Measurements from ENCODE around the gene FLRT2. TPM values are rescaled to one million over a fixed set of nuclear protein-coding genes. Genes with fewer than 3 reads are reported as not detected.

Gene FLRT2
- total RNA-seq, 1 experiment from 2014 or later = 0.07 TPM

GRCh38 chr14:85517114-85517688 is 12.7 kb upstream of the FLRT2 start:
- intact Hi-C loops (cut with micrococcal nuclease) = no loop called here
- H3K27ac ChIP-seq (ENCODE audit: low read length) = no peak overlapping the region
- ChIA-PET CTCF (no interaction called here), POLR2A (ENCODE audit: unreplicated experiment) (no interaction called here)
- no peaks in the 10 kb centered on the region for H4K20me1 ChIP-seq (ENCODE audit: low read length)
- H2AFZ ChIP-seq (ENCODE audit: low read length) = no peak overlapping the region
- DNase-seq (no peak), ATAC-seq (no peak)
- H3K9me2 ChIP-seq (replicated peaks; ENCODE audit: low read length) = no peaks in the 10 kb centered on the region
- TF ChIP-seq EZH2 (IDR thresholded peaks at IDR 0.05; ENCODE audit: low read length, unreplicated experiment) (no peak), CTCF (conservative IDR thresholded peaks at IDR 0.05; ENCODE audit: low read depth, low read length) (no peak), EZH2phosphoT487 (IDR thresholded peaks at IDR 0.05; ENCODE audit: borderline replicate concordance, low read length) (no peak)
- H3K4me3 ChIP-seq (ENCODE audit: low read length) = no peak overlapping the region
- H3F3A ChIP-seq (ENCODE audit: low read length, unreplicated experiment) = no peaks in the 10 kb centered on the region
- H3K4me1 ChIP-seq (ENCODE audit: insufficient read depth, low read length) = peaks cover 5% of the 10 kb centered on the region; the same call in 1 of the 2 replicates
- H3K27me3 ChIP-seq (ENCODE audit: low read length) = no peaks in the 10 kb centered on the region
- BruUV-seq (replicated peaks) = no TSS peak
- H3K9me3 ChIP-seq (ENCODE audit: low read length) = 0 out of 2 replicates have a peak, but pooled peaks cover 4% of the 10 kb centered on the region
- no peak overlapping the region for H3K9ac ChIP-seq (ENCODE audit: low read length)
- no peak overlapping the region for H3K4me2 ChIP-seq (ENCODE audit: low read length)
- no peaks in the 10 kb centered on the region for H3K36me3 ChIP-seq (ENCODE audit: low read depth, low read length)
- no peaks in the 10 kb centered on the region for H3K79me2 ChIP-seq (ENCODE audit: low read length)

DNA sequence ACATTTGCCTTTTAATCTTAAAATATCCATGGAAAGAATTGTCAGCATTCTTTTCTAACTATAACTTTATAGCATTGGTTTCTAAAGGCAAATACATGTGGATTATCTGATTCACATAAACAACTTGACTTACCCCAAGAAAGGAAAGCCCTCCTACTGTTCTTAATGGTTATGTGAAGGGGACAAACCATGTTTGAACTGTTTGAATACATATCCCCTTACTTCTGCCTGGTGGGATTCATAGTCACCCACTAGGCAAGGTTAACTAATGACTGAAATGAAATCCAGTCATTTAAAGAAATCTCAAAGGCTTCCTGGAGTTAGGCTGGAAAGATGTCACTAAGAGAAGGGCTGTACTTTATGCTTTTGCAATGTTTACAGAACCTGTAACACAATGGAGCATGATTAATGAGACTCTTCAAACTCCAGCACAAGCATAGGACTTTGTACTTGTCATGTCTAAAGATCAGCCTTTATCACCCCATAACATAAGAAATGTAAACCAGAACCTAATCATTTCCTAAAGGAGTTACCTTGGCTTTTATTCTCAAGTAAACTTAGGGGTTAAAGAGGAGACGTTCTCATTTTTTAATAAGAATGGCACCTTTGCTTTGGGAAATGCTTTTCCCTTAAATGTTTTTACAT is 10.2 kb upstream of the FLRT2 start:
- CTCF ChIA-PET = no interaction called here
- Histone ChIP-seq H3K27ac (ENCODE audit: low read length) (no peak overlapping the region), H3F3A (ENCODE audit: low read length, unreplicated experiment) (no peaks in the 10 kb centered on the region), H3K4me1 (ENCODE audit: insufficient read depth, low read length) (peaks cover 5% of the 10 kb centered on the region; the same call in 1 of the 2 replicates), H3K9ac (ENCODE audit: low read length) (no peak overlapping the region), H4K20me1 (ENCODE audit: low read length) (no peaks in the 10 kb centered on the region), H3K27me3 (ENCODE audit: low read length) (no peaks in the 10 kb centered on the region), H3K79me2 (ENCODE audit: low read length) (no peaks in the 10 kb centered on the region), H3K9me3 (ENCODE audit: low read length) (0 out of 2 replicates have a peak, but pooled peaks cover 4% of the 10 kb centered on the region), H3K4me2 (ENCODE audit: low read length) (no peak overlapping the region), H3K9me2 (replicated peaks; ENCODE audit: low read length) (no peaks in the 10 kb centered on the region), H2AFZ (ENCODE audit: low read length) (no peak overlapping the region), H3K36me3 (ENCODE audit: low read depth, low read length) (no peaks in the 10 kb centered on the region), H3K4me3 (ENCODE audit: low read length) (no peak overlapping the region)
- DNase-seq (no peak), ATAC-seq (no peak)
- BruUV-seq (replicated peaks) = no TSS peak
- TF ChIP-seq EZH2 (IDR thresholded peaks at IDR 0.05; ENCODE audit: low read length, unreplicated experiment) (no peak), CTCF (conservative IDR thresholded peaks at IDR 0.05; ENCODE audit: low read depth, low read length) (no peak), EZH2phosphoT487 (IDR thresholded peaks at IDR 0.05; ENCODE audit: borderline replicate concordance, low read length) (no peak)
- POLR2A ChIA-PET (ENCODE audit: unreplicated experiment) = no interaction called here
- intact Hi-C loops (cut with micrococcal nuclease) = no loop called here

GRCh38 chr14:85520581-85520980 is 9.4 kb upstream of the FLRT2 start:
- CTCF ChIA-PET = no interaction called here
- no peak overlapping the region for H3K9ac ChIP-seq (ENCODE audit: low read length)
- H2AFZ ChIP-seq (ENCODE audit: low read length) = no peak overlapping the region
- TF ChIP-seq EZH2 (IDR thresholded peaks at IDR 0.05; ENCODE audit: low read length, unreplicated experiment) (no peak), CTCF (conservative IDR thresholded peaks at IDR 0.05; ENCODE audit: low read depth, low read length) (no peak), EZH2phosphoT487 (IDR thresholded peaks at IDR 0.05; ENCODE audit: borderline replicate concordance, low read length) (no peak)
- intact Hi-C loops (cut with micrococcal nuclease) = no loop called here
- no peaks in the 10 kb centered on the region for H3K79me2 ChIP-seq (ENCODE audit: low read length)
- H3K27ac ChIP-seq (ENCODE audit: low read length) = no peak overlapping the region
- H3K9me3 ChIP-seq (ENCODE audit: low read length) = 0 out of 2 replicates have a peak, but pooled peaks cover 4% of the 10 kb centered on the region
- H3K36me3 ChIP-seq (ENCODE audit: low read depth, low read length) = no peaks in the 10 kb centered on the region
- H3K4me2 ChIP-seq (ENCODE audit: low read length) = no peak overlapping the region
- ATAC-seq = no peak
- POLR2A ChIA-PET (ENCODE audit: unreplicated experiment) = no interaction called here
- H3K4me3 ChIP-seq (ENCODE audit: low read length) = no peak overlapping the region
- no peaks in the 10 kb centered on the region for H3F3A ChIP-seq (ENCODE audit: low read length, unreplicated experiment)
- no peaks in the 10 kb centered on the region for H4K20me1 ChIP-seq (ENCODE audit: low read length)
- H3K9me2 ChIP-seq (replicated peaks; ENCODE audit: low read length) = no peaks in the 10 kb centered on the region
- peaks cover 5% of the 10 kb centered on the region; the same call in 1 of the 2 replicates for H3K4me1 ChIP-seq (ENCODE audit: insufficient read depth, low read length)
- no peaks in the 10 kb centered on the region for H3K27me3 ChIP-seq (ENCODE audit: low read length)
- DNase-seq = no peak
- no TSS peak for BruUV-seq (replicated peaks)

Data from PC-3 (cell line).